ENCODE results near the gene MYL3.

The MYL3 gene

GRCh38 chr3:46865546-46865945, 2.3 kb upstream of the MYL3 start:
- DNase-seq (ENCODE audit: low read depth in 3 of 3) = no peak

DNA sequence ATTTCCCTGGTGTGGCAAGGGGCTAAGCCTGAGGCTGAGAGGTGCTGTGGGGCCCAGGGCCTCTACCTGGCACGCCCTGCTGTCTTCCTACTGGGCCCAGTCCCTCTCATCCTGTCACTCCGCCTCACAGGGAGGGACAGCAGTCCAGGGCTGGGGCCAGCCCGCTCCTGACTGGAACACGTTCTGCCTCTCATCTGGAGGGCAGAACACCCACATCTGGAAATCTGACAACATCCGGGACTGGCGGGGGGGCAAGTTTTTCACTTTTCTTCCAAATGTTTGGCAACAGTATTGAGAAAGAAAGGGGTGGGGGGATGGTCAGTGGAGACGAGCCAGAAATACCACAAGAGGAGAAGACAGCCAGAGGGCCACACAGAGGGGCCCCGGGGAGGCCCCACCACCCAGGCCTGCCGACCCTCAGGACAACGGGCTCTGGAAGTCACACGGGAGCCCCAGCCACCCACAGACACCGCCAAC, 1.8 kb upstream of the MYL3 start:
- no peak for DNase-seq (ENCODE audit: low read depth in 3 of 3)

- no peak for DNase-seq (ENCODE audit: low read depth in 3 of 3)
Measured at GRCh38 chr3:46864061-46864881, 1.0 kb upstream of the MYL3 start.

DNA sequence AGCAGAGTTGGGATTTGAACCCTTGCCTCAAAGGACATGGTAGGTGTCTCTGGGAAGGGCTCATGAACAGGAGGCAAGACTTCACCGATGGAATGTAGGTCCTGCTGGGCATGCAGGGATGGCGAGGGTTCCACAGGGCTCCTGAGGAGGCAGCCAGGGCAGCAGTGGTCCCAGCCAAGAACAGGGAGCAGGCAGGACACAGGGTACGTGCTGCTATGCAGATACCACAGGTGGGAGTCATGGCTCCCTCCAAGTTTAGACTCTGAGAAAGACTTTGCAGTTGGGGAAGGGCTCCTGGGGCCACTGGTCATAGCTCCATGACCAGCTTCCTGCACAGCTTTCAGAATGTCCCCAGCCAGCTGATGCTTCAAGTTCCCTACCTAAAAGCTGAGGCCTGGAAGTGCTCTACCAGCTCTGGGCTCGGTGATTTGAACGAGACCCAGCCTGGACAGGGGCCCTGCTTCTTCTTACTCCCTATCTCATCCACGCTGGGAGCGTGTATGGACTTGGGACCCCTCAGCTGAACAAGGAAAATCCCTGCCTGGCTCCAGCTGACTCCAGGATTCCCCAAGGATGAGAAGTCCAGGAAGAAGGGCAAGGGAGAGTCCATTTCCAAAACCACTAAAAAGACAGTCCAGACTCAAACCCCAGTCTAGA, 747 bp downstream of the MYL3 start:
- DNase-seq (ENCODE audit: low read depth in 3 of 3) = no peak

- DNase-seq (ENCODE audit: low read depth in 3 of 3) = no peak
Measured at GRCh38 chr3:46861605-46862368, 1.5 kb downstream of the MYL3 start.

GRCh38 chr3:46860810-46861604, 2.2 kb downstream of the MYL3 start:
- DNase-seq (ENCODE audit: low read depth in 3 of 3) = no peak

GRCh38 chr3:46860017-46860809, 3.0 kb downstream of the MYL3 start:
- no peak for DNase-seq (ENCODE audit: low read depth in 3 of 3)

DNA sequence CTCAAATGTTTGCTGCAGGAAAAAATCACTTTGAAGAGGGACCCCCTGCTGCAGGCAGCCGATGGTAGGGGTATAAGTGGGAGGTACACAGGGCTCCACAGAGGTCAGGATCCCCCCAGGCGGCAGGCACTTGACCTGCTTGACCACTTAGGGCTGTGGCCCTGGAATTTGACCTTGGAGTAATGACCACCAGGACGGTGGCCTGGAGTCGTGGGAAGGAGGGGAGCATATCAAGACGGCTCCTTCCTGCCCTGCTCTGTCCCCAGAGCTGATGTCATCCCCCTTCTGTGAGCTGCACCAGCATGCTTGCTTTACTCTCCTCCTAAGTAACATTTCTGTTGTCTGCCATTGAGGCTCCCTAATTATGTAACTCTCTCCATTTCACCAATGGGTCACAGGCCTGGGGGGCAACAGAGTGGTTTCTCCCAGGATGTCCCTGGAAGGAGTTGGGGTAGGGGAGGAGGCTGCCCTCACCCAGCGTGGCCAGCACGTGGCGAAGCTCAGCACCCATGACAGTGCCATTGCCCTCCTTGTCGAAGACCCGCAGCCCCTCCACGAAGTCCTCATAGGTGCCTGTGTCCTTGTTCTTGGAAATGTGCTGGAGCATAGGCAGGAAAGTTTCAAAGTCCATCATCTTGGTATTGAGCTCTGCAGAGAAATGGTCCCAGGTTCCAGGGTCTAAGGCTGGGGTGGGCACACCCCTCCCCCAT, 4.1 kb downstream of the MYL3 start:
- no peak for DNase-seq (ENCODE audit: low read depth in 3 of 3)

DNA sequence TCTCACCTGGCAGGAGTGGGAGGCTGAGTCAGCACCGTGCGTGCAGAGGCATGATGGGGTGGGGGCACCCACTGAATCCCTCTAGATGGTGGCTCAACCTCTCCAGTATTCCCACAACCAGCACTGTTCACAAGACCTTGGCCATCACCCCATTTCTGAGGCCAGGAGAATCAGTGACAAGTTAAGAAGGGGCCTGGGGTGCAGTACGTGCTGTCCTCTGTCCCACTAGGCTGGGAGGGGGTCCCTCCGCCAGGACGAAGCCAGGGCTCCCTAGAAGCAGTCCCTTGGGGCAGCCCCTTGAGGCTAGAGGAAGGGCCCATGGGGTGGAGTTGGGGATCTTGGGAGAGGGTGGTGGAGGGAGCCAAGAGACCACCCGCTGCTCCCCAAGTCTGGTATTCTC, 4.8 kb downstream of the MYL3 start:
- DNase-seq (ENCODE audit: low read depth in 3 of 3) = no peak

GRCh38 chr3:46857485-46858341, 5.5 kb downstream of the MYL3 start:
- no peak for DNase-seq (ENCODE audit: low read depth in 3 of 3)

DNA sequence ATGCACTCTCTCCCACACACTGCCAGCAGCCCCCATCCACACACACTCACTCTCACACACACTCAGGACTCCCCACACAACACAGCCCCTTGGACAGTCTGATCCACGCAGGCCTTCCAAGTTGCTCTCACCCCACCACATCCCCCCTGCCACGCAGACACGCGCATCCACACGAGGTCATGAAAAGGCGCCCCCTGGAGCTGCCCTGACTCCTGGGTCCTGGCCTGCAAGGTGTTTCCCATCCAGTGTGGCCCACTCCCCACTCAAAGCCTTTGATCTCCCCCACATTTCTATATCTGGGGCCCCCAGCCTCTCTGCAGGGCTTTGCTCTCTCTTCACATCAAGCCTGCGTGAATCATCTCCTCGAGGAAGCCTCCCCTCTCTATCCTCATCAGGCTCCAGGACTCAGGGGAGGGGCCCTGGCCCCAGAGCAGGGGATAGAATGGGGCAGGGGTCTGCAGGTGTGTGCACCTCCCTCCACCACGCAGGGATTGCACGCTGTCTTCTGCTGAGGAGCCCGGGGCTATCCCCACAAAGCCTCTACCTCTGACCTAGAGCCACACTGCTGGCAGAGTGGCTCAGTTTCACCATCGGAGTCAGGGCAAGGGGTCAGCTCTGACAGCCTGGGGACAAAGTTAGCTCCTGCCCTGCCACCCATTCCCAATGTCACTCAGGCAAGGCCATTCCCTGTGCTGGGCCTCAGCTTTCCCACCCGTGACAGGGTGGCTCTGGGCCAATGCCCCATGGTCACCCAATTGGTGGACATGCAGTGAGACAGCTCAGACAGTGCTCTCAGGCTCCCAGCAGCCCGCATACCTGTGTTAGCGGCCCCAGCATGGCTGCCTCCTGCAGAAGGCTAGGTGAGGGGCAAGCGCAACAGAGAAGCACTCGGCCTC, 6.4 kb downstream of the MYL3 start:
- no peak for DNase-seq (ENCODE audit: low read depth in 3 of 3)

DNA sequence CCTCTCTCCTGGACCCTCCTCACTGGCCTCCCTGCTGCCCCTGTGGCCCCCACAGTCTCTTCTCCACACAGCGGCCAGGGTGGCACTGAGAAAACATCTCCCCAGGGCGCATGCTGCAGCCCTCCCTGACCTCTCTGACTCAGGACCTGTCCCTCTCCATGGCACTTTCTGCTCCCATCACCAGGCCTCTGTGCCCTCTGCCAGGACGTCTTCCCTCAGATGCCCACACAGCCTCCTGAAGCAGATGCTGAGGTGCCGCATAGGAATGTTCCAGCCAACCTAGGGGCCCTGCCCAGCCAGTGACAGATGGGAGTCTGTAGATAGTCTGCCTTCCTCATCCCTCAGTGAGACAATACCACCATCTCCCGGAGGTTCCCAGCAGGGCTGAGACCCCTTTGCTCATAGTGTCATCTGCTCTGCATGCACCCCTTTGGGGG, 8.7 kb downstream of the MYL3 start:
- no peak for DNase-seq (ENCODE audit: low read depth in 3 of 3)

- no peak for DNase-seq (ENCODE audit: low read depth in 3 of 3)
Measured at GRCh38 chr3:46853441-46854415, 9.5 kb downstream of the MYL3 start.

DNA sequence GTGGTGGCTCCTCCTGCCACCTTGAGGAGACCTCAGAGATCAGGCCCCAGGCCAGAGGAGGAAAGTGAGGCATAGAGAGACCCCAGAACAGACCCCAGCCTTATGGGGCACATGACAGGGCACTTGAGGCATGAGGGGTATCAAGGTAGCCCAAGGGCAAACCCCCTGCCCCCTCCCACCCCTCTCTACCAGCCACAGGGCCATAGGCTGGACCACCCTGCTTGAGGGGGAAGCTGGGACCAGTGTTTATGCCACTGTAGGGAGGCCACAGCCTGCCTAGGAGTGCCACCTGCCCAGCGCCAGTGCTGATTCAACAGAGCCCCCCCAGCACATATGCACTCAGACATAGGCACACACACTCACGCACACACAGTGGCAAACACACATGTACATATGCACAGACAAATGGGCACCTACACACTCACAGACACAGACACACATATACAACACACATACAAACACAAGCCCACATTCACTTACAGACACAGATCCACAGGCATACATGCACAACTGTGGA, 10.3 kb downstream of the MYL3 start:
- DNase-seq (ENCODE audit: low read depth in 3 of 3) = no peak

DNA sequence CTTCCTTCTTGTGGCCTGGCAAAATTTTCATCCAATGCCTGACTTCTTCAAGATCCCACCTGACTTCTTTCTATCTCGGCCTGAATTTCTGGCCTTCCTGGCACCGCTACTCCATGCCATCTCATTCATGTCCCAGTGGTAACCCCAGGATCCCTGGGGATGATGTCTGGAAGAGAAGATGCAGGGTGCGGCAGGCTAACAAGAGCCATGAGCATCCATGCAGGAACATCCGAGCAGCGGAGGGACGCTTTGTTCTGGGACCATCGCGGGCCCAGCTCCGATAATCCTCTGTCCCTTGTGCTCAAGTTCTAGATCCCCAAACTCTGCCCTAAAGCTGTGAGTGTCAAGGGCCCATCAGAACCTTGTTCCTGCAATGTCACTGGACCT, 10.9 kb downstream of the MYL3 start:
- DNase-seq (ENCODE audit: low read depth in 3 of 3) = no peak
